NCI-H82 treated with DMSO at 0.1 percent for 48 hours (cell line): Measurements from ENCODE around the gene TGM1.

Experiments used
- DNase-seq: peaks from one replicate; lab custom pipeline; 2025; ENCODE audit not compliant: unreplicated experiment; lab: John Stamatoyannopoulos, UW

The TGM1 gene

GRCh38 chr14:24292118-24292807, 29.3 kb upstream of the TGM1 start:
- DNase-seq = no peak

GRCh38 chr14:24291446-24292117, 28.6 kb upstream of the TGM1 start:
- DNase-seq = no peak

- no peak for DNase-seq
Measured at GRCh38 chr14:24290746-24291145, 27.8 kb upstream of the TGM1 start.

- no peak for DNase-seq
Measured at GRCh38 chr14:24289649-24290280, 26.8 kb upstream of the TGM1 start.

- no peak for DNase-seq
Measured at GRCh38 chr14:24286996-24287395, 24.0 kb upstream of the TGM1 start.

- no peak for DNase-seq
Measured at GRCh38 chr14:24285351-24285750, 22.4 kb upstream of the TGM1 start.

GRCh38 chr14:24284501-24285035, 21.6 kb upstream of the TGM1 start:
- DNase-seq = no peak

GRCh38 chr14:24283796-24284460, 21.0 kb upstream of the TGM1 start:
- DNase-seq = no peak

GRCh38 chr14:24282736-24283135, 19.8 kb upstream of the TGM1 start:
- no peak for DNase-seq

- no peak for DNase-seq
Measured at GRCh38 chr14:24281636-24282035, 18.7 kb upstream of the TGM1 start.

- no peak for DNase-seq
Measured at GRCh38 chr14:24280797-24281460, 18.0 kb upstream of the TGM1 start.

- DNase-seq = no peak
Measured at GRCh38 chr14:24279301-24280186, 16.6 kb upstream of the TGM1 start.

- no peak for DNase-seq
Measured at GRCh38 chr14:24278424-24278823, 15.4 kb upstream of the TGM1 start.

GRCh38 chr14:24277606-24278321, 14.8 kb upstream of the TGM1 start:
- no peak for DNase-seq

- no peak for DNase-seq
Measured at GRCh38 chr14:24277071-24277470, 14.1 kb upstream of the TGM1 start.

- no peak for DNase-seq
Measured at GRCh38 chr14:24274101-24274543, 11.1 kb upstream of the TGM1 start.

GRCh38 chr14:24273422-24273998, 10.5 kb upstream of the TGM1 start:
- DNase-seq = no peak

- no peak for DNase-seq
Measured at GRCh38 chr14:24272467-24272866, 9.5 kb upstream of the TGM1 start.

GRCh38 chr14:24271834-24272263, 8.9 kb upstream of the TGM1 start:
- no peak for DNase-seq
